Ascending aorta (tissue), 2 donors: Measurements from ENCODE around the gene FAM174A. TPM values are rescaled to one million over a fixed set of nuclear protein-coding genes. Genes with fewer than 3 reads are reported as not detected.

Experiments
- DNase-seq, 2 donors: peaks; one replicate each; pipeline ENCODE4 v3.0.0-alpha.2; 2019; ENCODE audit warnings: low spot score in 2 of 2
- H3K27ac ChIP-seq, 2 donors: fragments of 200-600 bp; sonication (generic); one replicate each; pipeline ENCODE4 v1.5.1; 2016 to 2017; ENCODE audit warnings: mild to moderate bottlenecking in 1 of 2
- H3K27me3 ChIP-seq: fragments of 200-600 bp; sonication (generic); one replicate; pipeline ENCODE4 v1.5.1; 2017
- H3K36me3 ChIP-seq, 2 donors: fragments of 200-600 bp; sonication (generic); one replicate each; pipeline ENCODE4 v1.5.1; 2016
- H3K4me1 ChIP-seq, 2 donors: fragments of 200-600 bp; sonication (generic); one replicate each; pipeline ENCODE4 v1.5.1; 2016 to 2017; ENCODE audit warnings: mild to moderate bottlenecking in 1 of 2
- H3K4me3 ChIP-seq, 2 donors: fragments of 200-600 bp; sonication (generic); one replicate each; pipeline ENCODE4 v1.5.1; 2016 to 2017; ENCODE audit warnings: mild to moderate bottlenecking in 1 of 2
- H3K9me3 ChIP-seq, 2 donors: fragments of 200-600 bp; sonication (generic); one replicate each; pipeline ENCODE4 v1.5.1; 2016
- CTCF ChIP-seq, 3 experiments: fragments of 200-600 bp in 2 of 3; fragments of 450-650 bp in 1 of 3; sonication (generic) in 2 of 3; IDR thresholded peaks; one replicate each; pipeline ENCODE4 v1.5.1; 2016 to 2019; ENCODE audit warnings: antibody characterized with exemption in 3 of 3, mild to moderate bottlenecking in 1 of 3, moderate library complexity in 1 of 3
- intact Hi-C: fragments of 100-400 bp; cut with DNase I; formaldehyde crosslinking; loops from one replicate; pipeline ENCODE4 v1.15.1; 2023
- total RNA-seq: library from RNA; depleted of rRNA; stranded (reverse); fragments of >200 nt; gene quantifications from one replicate; pipeline ENCODE4 v1.1.0, GENCODE V29; 2016

The FAM174A gene
- total RNA-seq, 1 donor from 2014 or later = 38.5 TPM

GRCh38 chr5:100553209-100553608 lies 18.0 kb downstream of the FAM174A start:
- Histone ChIP-seq H3K4me1 (no peaks in the 10 kb centered on the region), H3K9me3 (no peaks in the 10 kb centered on the region), H3K4me3 (no peak overlapping the region), H3K27ac (no peak overlapping the region), H3K27me3 (no peaks in the 10 kb centered on the region), H3K36me3 (no peaks in the 10 kb centered on the region)
- no peak for DNase-seq
- TF ChIP-seq CTCF (IDR thresholded peaks at IDR 0.05) = no peak
- intact Hi-C loops = no loop called here

GRCh38 chr5:100560860-100561259 lies 25.7 kb downstream of the FAM174A start:
- no peaks in the 10 kb centered on the region for H3K4me1 ChIP-seq
- intact Hi-C loops = no loop called here
- no peak overlapping the region for H3K4me3 ChIP-seq
- no peak for DNase-seq
- H3K27ac ChIP-seq = no peak overlapping the region
- no peak for TF ChIP-seq CTCF (IDR thresholded peaks at IDR 0.05)
- peaks cover 0 to 3% of the 10 kb centered on the region in 2 donors for H3K9me3 ChIP-seq
- no peaks in the 10 kb centered on the region for H3K36me3 ChIP-seq
- no peaks in the 10 kb centered on the region for H3K27me3 ChIP-seq

GRCh38 chr5:100562821-100563220 lies 27.6 kb downstream of the FAM174A start:
- Histone ChIP-seq H3K4me1 (no peaks in the 10 kb centered on the region), H3K9me3 (peaks cover 0 to 3% of the 10 kb centered on the region in 2 donors), H3K27ac (no peak overlapping the region), H3K36me3 (no peaks in the 10 kb centered on the region), H3K27me3 (no peaks in the 10 kb centered on the region), H3K4me3 (no peak overlapping the region)
- TF ChIP-seq CTCF (IDR thresholded peaks at IDR 0.05) = no peak
- intact Hi-C loops = no loop called here
- DNase-seq = no peak

GRCh38 chr5:100566382-100567141 lies 31.4 kb downstream of the FAM174A start:
- no peaks in the 10 kb centered on the region for H3K9me3 ChIP-seq
- no peak for DNase-seq
- intact Hi-C loops = no loop called here
- no peaks in the 10 kb centered on the region for H3K27me3 ChIP-seq
- H3K36me3 ChIP-seq = no peaks in the 10 kb centered on the region
- no peaks in the 10 kb centered on the region for H3K4me1 ChIP-seq
- H3K4me3 ChIP-seq = no peak overlapping the region
- H3K27ac ChIP-seq = no peak overlapping the region
- no peak for TF ChIP-seq CTCF (IDR thresholded peaks at IDR 0.05)

GRCh38 chr5:100574716-100575115 lies 39.5 kb downstream of the FAM174A start:
- Histone ChIP-seq H3K27me3 (no peaks in the 10 kb centered on the region), H3K4me3 (no peak overlapping the region), H3K27ac (no peak overlapping the region), H3K4me1 (no peaks in the 10 kb centered on the region), H3K9me3 (no peaks in the 10 kb centered on the region), H3K36me3 (peaks cover 0 to 3% of the 10 kb centered on the region in 2 donors)
- intact Hi-C loops = no loop called here
- DNase-seq = no peak
- TF ChIP-seq CTCF (IDR thresholded peaks at IDR 0.05) = no peak
